Hepatocyte (in vitro differentiated cells): ENCODE results near the gene STXBP6.

Experiments
- CTCF ChIP-seq: fragments of 200-600 bp; sonication (generic); IDR thresholded peaks from 2 replicates; pipeline ENCODE4 v1.5.1; 2016; ENCODE audit warnings: antibody characterized with exemption, mild to moderate bottlenecking; ENCODE audit not compliant: poor library complexity
- EZH2 ChIP-seq: fragments of 200-600 bp; sonication (generic); IDR thresholded peaks from 2 replicates; pipeline ENCODE4 v1.6.1; 2016; ENCODE audit warnings: antibody characterized with exemption, mild to moderate bottlenecking, borderline replicate concordance

GRCh38 chr14:24777678-24778077 is 272.3 kb downstream of the STXBP6 start:
- TF ChIP-seq EZH2 (no peak), CTCF (no peak)
